Activated T-cell treated with anti-CD3 and anti-CD28 coated beads, Interleukin-2, amount 50 U/mL, for 24 hours (primary cell): Measurements from ENCODE around the gene SH3D19.

Experiments used
- DNase-seq: peaks from one replicate; pipeline ENCODE4 v3.0.0-alpha.2; 2020
- H3K27ac Mint-ChIP-seq: 2 replicates; pipeline ENCODE4 v1.8.0; 2020; ENCODE audit warnings: mild to moderate bottlenecking, mixed read lengths
- H3K27me3 Mint-ChIP-seq: 2 replicates; pipeline ENCODE4 v1.8.0; 2020; ENCODE audit warnings: mixed read lengths
- H3K36me3 Mint-ChIP-seq: 2 replicates; pipeline ENCODE4 v1.8.0; 2020; ENCODE audit warnings: low read depth, mixed read lengths
- H3K4me1 Mint-ChIP-seq: 2 replicates; pipeline ENCODE4 v1.8.0; 2020; ENCODE audit warnings: low read depth, mixed read lengths
- H3K4me3 Mint-ChIP-seq: 2 replicates; pipeline ENCODE4 v1.8.0; 2020; ENCODE audit warnings: mild to moderate bottlenecking, moderate library complexity, mixed read lengths
- H3K9me3 Mint-ChIP-seq: 2 replicates; pipeline ENCODE4 v1.8.0; 2020; ENCODE audit warnings: mixed read lengths

Gene SH3D19

GRCh38 chr4:151193414-151193813 is 132.0 kb downstream of the SH3D19 start:
- no peaks in the 10 kb centered on the region for H3K4me1 Mint-ChIP-seq
- DNase-seq, result no peak
- H3K4me3 Mint-ChIP-seq, result no peak overlapping the region
- peaks cover 26% of the 10 kb centered on the region for H3K27me3 Mint-ChIP-seq
- peaks cover 6% of the 10 kb centered on the region for H3K9me3 Mint-ChIP-seq
- H3K27ac Mint-ChIP-seq, result no peak overlapping the region
- H3K36me3 Mint-ChIP-seq, result no peaks in the 10 kb centered on the region

- no peak overlapping the region for H3K27ac Mint-ChIP-seq
- no peak overlapping the region for H3K4me3 Mint-ChIP-seq
- H3K4me1 Mint-ChIP-seq, result no peaks in the 10 kb centered on the region
- DNase-seq, result no peak
- peaks cover 6% of the 10 kb centered on the region for H3K9me3 Mint-ChIP-seq
- H3K27me3 Mint-ChIP-seq, result peaks cover 29% of the 10 kb centered on the region
- no peaks in the 10 kb centered on the region for H3K36me3 Mint-ChIP-seq
Measured at GRCh38 chr4:151192556-151193235, 132.7 kb downstream of the SH3D19 start.

GRCh38 chr4:151184523-151185458 is 140.6 kb downstream of the SH3D19 start:
- Mint-ChIP-seq H3K27ac (no peak overlapping the region), H3K4me1 (no peaks in the 10 kb centered on the region), H3K4me3 (no peak overlapping the region), H3K9me3 (peaks cover 3% of the 10 kb centered on the region), H3K36me3 (no peaks in the 10 kb centered on the region), H3K27me3 (peaks cover 16% of the 10 kb centered on the region)
- DNase-seq, result no peak

GRCh38 chr4:151182455-151182996 is 142.9 kb downstream of the SH3D19 start:
- no peak for DNase-seq
- Mint-ChIP-seq H3K36me3 (no peaks in the 10 kb centered on the region), H3K27me3 (peaks cover 8% of the 10 kb centered on the region), H3K9me3 (no peaks in the 10 kb centered on the region), H3K27ac (no peak overlapping the region), H3K4me3 (no peak overlapping the region), H3K4me1 (no peaks in the 10 kb centered on the region)

GRCh38 chr4:151176685-151177084 is 148.7 kb downstream of the SH3D19 start:
- no peaks in the 10 kb centered on the region for H3K9me3 Mint-ChIP-seq
- no peaks in the 10 kb centered on the region for H3K27me3 Mint-ChIP-seq
- H3K4me1 Mint-ChIP-seq, result no peaks in the 10 kb centered on the region
- H3K27ac Mint-ChIP-seq, result no peak overlapping the region
- H3K4me3 Mint-ChIP-seq, result no peak overlapping the region
- H3K36me3 Mint-ChIP-seq, result no peaks in the 10 kb centered on the region
- no peak for DNase-seq

- Mint-ChIP-seq H3K27ac (no peak overlapping the region), H3K9me3 (no peaks in the 10 kb centered on the region)
Measured at GRCh38 chr4:151175754-151176631, 149.4 kb downstream of the SH3D19 start.

GRCh38 chr4:151175233-151175632 is 150.2 kb downstream of the SH3D19 start:
- H3K27me3 Mint-ChIP-seq, result no peaks in the 10 kb centered on the region
- H3K4me3 Mint-ChIP-seq, result no peak overlapping the region
- H3K36me3 Mint-ChIP-seq, result no peaks in the 10 kb centered on the region
- no peak overlapping the region for H3K27ac Mint-ChIP-seq
- H3K9me3 Mint-ChIP-seq, result no peaks in the 10 kb centered on the region
- DNase-seq, result no peak
- H3K4me1 Mint-ChIP-seq, result no peaks in the 10 kb centered on the region

More at GRCh38 chr4:151175754-151176631, 149.4 kb downstream of the SH3D19 start:
- no peaks in the 10 kb centered on the region for H3K27me3 Mint-ChIP-seq
- no peak for DNase-seq
- H3K4me1 Mint-ChIP-seq, result no peaks in the 10 kb centered on the region
- H3K4me3 Mint-ChIP-seq, result no peak overlapping the region
- no peaks in the 10 kb centered on the region for H3K36me3 Mint-ChIP-seq

GRCh38 chr4:151174784-151175183 is 150.6 kb downstream of the SH3D19 start:
- no peaks in the 10 kb centered on the region for H3K4me1 Mint-ChIP-seq
- no peak overlapping the region for H3K27ac Mint-ChIP-seq
- DNase-seq, result no peak
- H3K9me3 Mint-ChIP-seq, result no peaks in the 10 kb centered on the region
- H3K27me3 Mint-ChIP-seq, result peaks cover 2% of the 10 kb centered on the region
- H3K4me3 Mint-ChIP-seq, result no peak overlapping the region
- no peaks in the 10 kb centered on the region for H3K36me3 Mint-ChIP-seq

- H3K36me3 Mint-ChIP-seq, result no peaks in the 10 kb centered on the region
- H3K27me3 Mint-ChIP-seq, result peaks cover 9% of the 10 kb centered on the region
- no peaks in the 10 kb centered on the region for H3K4me1 Mint-ChIP-seq
- no peak for DNase-seq
- no peak overlapping the region for H3K27ac Mint-ChIP-seq
- no peak overlapping the region for H3K4me3 Mint-ChIP-seq
- H3K9me3 Mint-ChIP-seq, result no peaks in the 10 kb centered on the region
Measured at GRCh38 chr4:151173871-151174270, 151.5 kb downstream of the SH3D19 start.

GRCh38 chr4:151169900-151170299 is 155.5 kb downstream of the SH3D19 start:
- Mint-ChIP-seq H3K9me3 (no peaks in the 10 kb centered on the region), H3K27me3 (peaks cover 31% of the 10 kb centered on the region), H3K4me1 (no peaks in the 10 kb centered on the region), H3K36me3 (no peaks in the 10 kb centered on the region), H3K4me3 (no peak overlapping the region), H3K27ac (no peak overlapping the region)
- DNase-seq, result no peak

- no peaks in the 10 kb centered on the region for H3K36me3 Mint-ChIP-seq
- H3K9me3 Mint-ChIP-seq, result no peaks in the 10 kb centered on the region
- H3K27ac Mint-ChIP-seq, result no peak overlapping the region
- H3K4me1 Mint-ChIP-seq, result no peaks in the 10 kb centered on the region
- H3K27me3 Mint-ChIP-seq, result peaks cover 31% of the 10 kb centered on the region
- DNase-seq, result no peak
- no peak overlapping the region for H3K4me3 Mint-ChIP-seq
Measured at GRCh38 chr4:151169223-151169622, 156.2 kb downstream of the SH3D19 start.

GRCh38 chr4:151167561-151167960 is 157.8 kb downstream of the SH3D19 start:
- Mint-ChIP-seq H3K36me3 (no peaks in the 10 kb centered on the region), H3K27me3 (peaks cover 31% of the 10 kb centered on the region), H3K4me1 (no peaks in the 10 kb centered on the region), H3K27ac (no peak overlapping the region), H3K9me3 (no peaks in the 10 kb centered on the region), H3K4me3 (no peak overlapping the region)
- DNase-seq, result no peak

GRCh38 chr4:151166636-151167035 is 158.8 kb downstream of the SH3D19 start:
- Mint-ChIP-seq H3K27ac (no peak overlapping the region), H3K9me3 (no peaks in the 10 kb centered on the region), H3K36me3 (no peaks in the 10 kb centered on the region), H3K4me1 (no peaks in the 10 kb centered on the region), H3K4me3 (no peak overlapping the region), H3K27me3 (peaks cover 31% of the 10 kb centered on the region)
- DNase-seq, result no peak
